Suppressor macrophage treated with lipopolysaccharide for 4 hours (primary cell): Measurements from ENCODE around the gene PRRT2.
"Not testable (repeated sequence)": the region's sequence is repeated elsewhere in the genome, so short reads cannot be mapped to it uniquely, and the experiment has no call there.

ENCODE experiments used
- DNase-seq: peaks from one replicate; pipeline ENCODE4 v3.0.0-alpha.2; 2020

The PRRT2 gene

DNA sequence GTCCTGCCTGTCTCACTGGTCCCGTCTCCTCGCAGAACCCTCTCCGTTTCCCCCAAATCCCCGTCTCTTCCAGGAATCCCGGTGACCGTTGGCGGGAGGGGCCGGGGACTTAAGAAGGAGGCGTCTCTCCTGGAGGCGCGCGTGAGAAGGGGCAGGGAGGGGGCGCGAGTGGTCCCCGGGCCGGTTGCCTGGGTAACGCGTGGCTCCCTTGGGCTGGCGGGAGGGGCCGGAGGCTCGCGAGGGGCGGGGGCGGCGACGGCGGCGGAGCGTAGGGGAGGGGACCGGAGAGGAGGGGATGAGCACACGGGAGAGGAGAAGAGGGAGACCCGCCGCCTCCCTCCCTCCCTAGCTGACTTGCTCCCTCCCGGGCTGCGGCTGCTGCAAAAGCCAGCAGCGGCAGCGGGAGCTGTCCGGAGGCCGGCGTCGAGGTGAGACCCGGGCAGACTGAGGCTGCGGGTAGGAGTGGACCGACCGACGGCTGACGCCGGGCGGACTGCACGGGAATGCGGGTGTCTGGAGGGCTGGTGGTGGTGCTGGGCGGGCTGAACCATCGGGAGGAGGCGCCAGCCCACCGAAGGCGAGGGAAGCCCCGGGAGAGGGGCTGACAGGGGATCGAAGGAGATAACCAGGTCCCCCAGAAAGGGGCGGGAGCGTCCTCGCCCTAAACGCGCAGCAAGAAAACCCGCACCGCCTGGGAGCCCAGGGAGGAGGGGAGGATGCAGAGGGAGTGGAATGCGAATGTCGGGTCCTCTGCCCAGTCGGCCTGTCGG lies at the start of gene PRRT2:
PRRT2 (plus strand) TSS at position 298 of the 770 bp plus-strand sequence. CDS start 862 bp downstream, outside the sequence.
- DNase-seq, result no peak

DNA sequence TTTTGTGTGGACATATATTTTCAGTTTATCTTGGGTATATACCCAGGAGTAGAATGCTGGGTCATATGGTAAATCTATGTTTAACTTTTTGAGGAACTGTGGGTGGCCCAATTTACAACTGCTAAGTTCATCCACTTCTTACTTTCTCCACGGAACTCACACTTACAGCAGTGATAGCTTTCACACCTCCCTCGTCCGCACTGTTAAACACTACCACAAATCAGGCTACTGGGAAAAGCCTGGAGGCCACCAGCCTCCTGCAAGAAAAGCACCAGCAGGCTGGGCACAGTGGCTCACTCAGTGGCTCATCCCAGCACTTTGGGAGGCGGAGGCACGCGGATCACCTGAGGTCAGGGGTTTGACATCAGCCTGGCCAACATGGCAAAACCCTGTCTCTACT lies 48.7 kb upstream of the PRRT2 start:
- DNase-seq, result no peak

DNA sequence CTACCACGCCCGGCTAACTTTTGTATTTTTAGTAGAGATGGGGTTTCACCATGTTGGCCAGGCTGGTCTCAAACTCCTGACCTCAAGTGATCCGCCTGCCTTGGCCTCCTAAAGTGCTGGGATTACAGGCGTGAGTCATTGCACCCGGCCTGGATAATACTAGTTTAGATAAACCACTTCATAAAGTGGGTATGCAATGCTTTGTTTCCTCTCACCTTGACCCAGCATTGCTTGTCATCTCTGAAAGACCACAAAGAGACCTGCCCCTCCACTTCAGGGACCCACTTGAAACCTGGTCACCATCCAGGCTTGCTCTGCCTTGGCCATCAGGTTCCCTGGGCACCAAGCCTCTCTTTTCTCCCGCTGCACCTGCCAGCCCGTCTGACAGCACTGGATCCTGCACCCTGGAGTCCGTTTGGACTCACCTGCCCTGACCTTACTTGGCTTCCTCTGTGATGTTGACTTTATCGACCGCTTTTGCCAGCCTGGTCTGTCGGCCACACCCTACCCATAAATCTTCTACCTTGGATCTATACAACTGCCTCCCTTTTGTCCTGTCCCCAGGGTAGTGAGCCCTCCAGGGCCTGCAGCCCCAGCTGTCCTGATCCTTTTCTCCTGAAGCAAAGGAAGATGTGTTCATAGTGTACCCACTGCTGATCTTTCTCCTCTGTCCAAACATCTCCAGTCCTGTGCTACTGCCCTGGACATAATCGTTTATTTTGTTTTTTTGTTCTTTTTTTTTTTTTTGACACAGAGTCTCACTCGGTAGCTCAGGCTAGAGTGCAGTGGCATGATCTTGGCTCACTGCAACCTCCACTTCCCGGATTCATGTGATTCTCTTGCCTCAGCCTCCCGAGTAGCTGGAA lies 46.6 kb upstream of the PRRT2 start:
- DNase-seq, result no peak

DNA sequence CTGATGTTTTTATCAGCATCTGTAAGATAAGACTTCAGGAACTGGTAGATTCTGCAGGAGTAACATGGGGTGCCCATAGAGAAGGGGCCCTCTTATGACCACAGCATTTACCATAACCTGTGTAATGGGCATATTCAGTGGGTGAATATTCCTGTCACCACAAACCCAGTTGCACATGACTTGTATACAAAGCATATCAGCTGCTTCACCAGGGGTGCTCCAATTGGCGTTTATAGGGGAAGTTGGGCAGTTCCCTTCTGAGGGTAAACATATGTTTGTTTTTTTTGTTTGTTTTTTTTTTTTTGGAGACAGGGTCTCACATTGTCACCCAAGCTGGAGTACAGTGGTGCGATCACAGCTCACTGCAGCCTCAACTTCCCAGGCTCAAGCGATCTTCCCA lies 45.4 kb upstream of the PRRT2 start:
- DNase-seq, result no peak

DNA sequence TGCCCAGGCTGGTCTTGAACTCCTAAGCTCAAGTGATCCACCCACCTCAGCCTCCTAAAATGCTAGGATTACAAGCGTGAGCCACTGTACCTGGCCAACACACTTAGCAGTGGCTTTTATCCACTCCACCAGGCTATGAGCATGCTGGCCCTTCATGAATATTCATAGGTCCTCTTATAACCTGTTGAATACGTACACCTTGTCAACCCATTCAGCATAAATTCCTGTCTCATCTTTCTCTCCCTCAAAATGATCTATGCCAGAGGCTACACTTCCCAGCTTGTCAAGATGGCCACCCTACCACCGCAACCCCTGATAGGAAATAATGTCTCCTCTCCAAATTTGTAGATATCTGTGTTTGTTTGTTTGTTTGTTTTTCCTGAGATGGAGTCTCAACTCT lies 44.9 kb upstream of the PRRT2 start:
- no peak for DNase-seq

DNA sequence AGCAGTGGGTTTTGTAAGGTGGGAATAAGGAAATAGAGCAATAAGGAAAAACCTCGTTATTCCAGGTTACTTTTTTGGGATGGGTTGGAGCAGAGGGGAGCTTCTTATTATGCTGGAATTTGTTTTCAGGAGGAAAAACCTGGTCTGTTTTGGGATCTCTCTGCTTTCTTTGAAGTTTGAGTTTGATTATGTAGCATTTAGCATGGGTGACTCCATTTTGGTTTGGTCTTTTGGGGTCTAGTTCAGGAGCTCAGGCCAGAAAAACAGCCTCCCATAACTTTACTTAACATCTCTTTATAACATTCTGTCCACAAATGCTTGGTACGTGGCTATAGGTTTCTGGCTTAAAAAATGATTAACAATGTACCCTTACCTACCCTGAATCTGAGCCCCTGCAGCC lies 42.5 kb upstream of the PRRT2 start:
- DNase-seq, result no peak

DNA sequence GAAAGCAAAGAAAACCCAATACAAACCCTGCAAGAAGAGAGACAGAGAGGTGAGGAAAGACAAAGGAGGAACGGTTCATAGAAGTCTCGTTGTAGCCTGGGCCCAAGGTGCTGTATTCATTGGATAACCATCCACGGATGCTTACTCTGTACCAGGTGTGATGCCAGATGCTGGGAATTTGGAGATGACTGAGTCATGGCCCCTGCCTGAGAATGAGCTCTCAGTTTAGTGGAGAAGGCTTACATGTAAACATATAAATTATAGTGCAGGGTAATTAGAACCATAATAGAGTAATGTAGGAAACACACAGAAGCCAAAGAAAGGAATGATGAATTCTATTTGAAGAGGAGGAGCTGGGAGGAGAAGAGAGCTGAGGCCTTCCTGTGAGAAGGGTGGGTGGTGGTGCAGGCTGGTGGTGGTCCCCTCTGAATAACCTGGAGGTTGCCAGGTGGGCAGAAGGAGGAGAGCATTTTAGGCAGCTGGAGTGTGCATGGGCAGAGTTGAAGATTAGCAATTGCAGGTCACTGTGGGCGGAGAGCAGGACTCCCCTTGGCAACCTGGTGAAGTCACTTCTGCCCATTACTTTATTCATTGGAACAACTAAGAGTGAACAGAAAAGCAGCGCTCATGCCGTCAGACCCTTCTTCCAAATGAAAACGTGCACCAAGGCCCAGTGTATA lies 41.6 kb upstream of the PRRT2 start:
- DNase-seq, result no peak

DNA sequence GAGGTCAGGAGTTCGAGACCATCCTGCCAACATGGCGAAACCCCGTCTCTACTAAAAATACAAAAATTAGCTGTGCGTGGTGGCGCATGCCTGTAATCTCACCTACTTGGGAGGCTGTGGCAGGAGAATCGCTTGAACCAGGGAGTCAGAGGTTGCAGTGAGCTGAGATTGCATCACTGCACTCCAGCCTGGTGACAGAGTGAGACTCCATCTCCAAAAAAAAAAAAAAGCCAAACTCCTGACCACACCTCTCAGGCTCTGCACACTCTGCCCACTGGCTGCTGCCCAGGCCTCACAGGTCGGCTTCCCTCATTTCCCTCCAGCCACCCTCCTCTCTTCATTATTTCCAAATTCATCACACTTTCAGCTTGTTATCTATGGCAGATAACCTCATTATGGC lies 39.7 kb upstream of the PRRT2 start:
- DNase-seq, result not testable (repeated sequence)

DNA sequence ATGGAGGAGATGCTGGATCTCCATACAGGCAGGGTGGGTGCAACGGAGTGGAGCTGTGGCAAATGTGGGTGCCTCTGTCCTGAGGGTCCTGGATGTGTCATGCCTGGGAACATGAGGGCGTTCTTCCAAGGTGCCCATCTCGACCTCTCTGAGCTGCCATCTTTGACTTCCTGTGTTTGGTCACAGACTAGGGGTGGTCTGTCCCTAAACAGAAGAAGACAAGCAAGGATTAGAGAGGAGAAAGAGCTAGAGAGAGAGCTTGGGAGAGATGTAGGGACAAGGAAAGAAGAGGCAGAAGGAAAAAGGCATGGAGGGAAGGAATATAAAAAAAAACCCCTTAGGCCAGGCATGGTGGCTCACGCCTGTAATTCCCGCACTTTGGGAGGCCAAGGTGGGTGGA lies 37.3 kb upstream of the PRRT2 start:
- DNase-seq, result no peak

DNA sequence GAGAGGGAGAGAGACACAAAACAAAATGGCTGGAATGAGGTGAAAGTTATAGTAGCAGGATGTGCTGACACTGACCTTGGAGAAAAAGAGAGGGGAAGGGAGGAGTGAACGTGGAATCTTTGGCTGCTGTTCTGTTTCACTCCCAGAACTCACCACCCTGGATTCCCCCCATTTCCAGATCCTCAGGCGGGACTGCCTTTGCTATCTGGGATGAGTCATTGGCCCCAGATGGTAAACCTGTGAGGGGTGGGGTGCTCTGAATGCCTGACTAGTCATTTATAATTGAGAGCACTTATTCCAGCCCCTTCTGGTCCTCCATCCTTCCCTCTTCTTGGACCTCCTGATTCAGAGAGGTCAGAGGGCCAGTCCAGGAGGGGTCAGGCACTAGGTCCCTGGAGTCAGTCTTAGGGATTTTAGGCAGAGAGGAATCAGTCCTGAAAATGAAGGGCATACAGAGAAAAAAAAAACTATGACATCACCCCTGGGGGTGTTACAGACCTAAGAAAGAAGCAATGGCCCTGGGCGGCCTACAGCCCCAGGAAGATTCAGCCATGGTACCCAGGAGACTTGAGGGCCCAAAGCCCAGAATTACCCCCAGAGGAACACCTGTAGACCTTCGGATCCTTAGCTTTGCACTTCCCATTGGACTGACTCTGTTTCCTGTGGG lies 36.1 kb upstream of the PRRT2 start:
- DNase-seq, result no peak

DNA sequence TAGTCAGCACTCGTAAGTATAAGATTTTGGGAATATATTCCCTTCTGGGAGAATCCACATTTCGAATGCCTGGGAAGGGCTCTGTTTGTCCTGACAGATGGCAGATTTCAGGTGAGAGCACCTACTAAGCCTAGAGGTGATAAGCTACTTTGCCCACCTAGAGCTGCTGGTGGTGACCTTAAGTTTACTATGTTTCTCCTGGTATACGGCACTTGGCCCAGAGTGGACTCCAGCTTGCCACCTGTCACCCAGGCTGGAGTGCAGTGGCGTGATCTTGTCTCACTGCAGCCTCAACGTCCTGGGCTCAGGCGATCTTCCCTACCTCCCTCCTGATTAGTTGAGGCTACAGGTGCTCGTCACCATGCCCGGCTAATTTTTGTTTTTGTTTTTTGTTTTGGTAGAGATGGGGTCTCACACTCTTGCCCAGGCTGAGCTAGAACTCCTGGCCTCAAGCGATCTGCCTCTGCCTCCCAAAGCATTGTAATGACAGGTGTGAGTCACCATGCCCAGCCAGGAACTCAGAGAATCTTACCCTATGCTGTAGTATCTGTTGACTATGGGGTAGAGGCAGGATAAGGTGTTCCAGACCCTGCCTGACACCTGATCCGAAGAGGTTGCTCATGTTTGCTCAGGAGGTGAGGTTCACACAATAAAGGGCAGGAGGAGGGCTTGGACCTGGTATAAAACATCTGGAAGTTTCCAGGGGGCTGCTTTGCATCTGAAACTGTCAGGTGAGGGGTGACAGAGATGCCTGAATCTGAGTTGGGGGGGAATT lies 34.2 kb upstream of the PRRT2 start, which contains the start of gene ZG16:
ZG16 (plus strand) TSS at position 681 of the 775 bp plus-strand sequence. CDS start 1,011 bp downstream, outside the sequence.
- DNase-seq, result no peak

DNA sequence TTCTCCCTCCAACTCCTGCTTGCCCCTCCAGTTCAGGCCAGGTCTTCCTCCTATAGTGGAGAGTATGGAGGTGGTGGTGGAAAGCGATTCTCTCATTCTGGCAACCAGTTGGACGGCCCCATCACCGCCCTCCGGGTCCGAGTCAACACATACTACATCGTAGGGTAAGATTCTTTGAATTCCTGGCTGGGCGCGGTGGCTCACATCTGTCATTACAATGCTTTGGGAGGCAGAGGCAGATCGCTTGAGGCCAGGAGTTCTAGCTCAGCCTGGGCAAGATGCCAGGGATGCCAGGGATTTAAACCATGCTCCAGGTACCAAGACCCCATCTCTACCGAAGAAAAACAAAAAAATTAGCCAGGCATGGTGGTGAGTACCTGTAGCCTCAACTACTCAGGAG lies 32.5 kb upstream of the PRRT2 start:
- DNase-seq, result no peak

DNA sequence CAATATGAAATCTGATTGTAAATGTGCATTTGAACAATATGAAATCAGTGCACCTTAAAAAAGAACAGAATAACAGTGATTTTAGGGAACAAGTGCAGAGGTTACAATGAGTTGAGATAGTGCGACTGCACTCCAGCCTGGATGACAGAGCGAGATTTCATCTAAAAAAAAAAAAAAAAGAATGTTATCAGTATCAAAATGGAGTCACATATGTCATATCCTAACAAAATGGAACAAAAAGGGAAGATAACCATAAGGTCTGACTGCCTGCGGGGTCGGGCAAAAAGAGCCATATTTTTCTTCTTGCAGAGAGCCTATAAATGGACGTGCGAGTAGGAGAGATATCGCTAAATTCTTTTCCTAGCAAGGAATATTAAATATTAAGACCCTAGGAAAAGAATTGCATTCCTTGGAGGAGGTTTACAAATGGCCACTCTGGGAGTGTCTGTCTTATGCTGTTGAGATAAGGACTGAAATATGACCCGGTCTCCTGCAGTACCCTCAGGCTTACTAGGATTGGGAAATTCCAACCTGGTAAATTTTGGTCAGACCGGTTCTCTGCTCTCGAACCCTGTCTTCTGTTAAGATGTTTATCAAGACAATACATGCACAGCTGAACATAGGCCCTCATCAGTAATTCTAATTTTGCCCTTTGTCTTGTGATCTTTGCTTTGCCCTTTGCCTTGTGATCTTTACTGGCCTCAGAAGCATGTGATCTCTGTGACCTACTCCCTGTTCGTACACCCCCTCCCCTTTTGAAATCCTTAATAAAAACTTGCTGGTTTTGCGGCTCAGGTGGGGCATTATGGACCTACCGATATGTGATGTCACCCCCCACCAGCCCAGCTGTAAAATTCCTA lies 28.7 kb upstream of the PRRT2 start:
- DNase-seq, result not testable (repeated sequence)

DNA sequence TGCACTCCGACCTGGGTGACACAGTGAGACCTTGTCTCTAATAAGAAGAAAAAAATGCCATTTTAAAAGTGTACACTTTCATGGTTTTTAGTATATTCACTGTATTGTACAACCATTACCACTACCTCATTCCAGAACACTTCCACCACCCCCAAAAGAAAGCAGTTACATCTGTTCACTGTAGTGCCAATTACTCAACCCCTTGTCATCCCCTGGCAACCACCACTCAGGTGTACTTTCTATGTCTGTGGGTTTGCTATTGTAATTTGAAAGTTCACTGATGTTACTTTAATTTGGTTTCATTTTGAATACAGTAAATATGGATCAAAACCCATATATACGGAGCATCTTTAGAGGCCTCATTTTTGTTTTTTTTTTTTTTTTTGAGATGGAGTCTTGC lies 27.8 kb upstream of the PRRT2 start:
- no peak for DNase-seq

DNA sequence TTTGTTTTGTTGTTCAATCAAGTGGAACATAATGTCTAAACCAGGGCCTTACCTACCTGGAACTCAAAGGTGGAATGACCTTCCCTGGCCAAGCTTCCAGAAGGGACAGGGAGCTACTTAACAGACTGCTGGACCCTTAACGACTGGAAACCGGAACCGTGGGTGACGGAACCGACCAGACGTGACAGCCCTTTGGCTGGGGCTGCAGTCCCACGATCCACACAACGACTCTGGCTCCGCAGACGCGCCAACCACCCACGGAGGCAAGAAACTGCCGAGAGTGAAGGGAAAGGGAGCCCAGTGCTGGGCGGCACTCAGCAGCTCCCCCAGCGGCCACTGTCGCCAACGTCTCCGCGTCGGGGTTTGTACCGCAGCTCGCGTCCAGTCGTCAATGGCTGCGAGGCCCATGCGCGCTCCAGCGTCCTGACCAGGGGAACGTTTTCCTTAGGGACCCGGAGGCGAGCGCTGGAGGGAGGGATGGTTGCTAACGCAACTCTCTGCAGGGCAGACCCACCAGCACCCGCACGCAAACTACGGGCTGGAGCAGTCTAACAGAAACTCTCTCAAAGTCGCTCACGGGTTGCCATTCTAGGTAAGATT lies 27.0 kb upstream of the PRRT2 start:
- peak; percentile 77 for DNase-seq

DNA sequence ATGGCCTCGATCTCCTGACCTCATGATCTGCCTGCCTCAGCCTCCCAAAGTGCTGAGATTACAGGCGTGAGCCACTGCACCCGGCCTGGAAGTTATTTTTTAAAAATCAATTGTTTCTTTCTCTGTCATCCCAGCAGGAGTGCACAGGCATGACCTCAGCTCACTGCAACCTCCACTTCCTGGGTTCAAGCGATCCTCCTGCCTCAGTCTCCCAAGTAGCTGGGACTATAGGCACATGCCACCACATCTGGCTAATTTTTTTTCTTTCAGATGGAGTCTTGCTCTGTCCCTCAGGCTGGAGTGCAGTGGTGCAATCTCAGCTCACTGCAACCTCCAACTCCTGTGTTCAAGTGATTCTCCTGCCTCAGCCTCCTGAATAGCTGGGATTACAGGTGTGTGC lies 24.8 kb upstream of the PRRT2 start:
- not testable (repeated sequence) for DNase-seq

DNA sequence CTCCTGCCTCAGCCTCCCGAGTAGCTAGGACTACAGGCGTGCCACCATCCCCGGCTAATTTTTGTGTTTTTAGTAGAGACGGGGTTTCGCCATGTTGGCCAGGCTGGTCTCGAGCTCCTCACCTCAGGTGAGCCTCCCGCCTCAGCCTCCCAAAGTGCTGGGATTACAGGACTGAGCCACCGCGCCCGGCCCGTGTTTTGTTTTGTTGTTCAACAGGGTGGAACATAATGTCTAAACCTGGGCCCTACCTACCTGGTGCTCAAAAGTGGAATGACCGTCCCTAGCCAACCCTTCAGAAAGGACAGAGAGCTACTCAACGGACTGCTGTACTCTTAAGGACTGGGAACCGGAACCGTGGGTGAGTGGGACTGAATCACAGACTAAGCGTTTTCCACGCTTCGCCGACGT lies 22.2 kb upstream of the PRRT2 start:
- DNase-seq, result no peak

DNA sequence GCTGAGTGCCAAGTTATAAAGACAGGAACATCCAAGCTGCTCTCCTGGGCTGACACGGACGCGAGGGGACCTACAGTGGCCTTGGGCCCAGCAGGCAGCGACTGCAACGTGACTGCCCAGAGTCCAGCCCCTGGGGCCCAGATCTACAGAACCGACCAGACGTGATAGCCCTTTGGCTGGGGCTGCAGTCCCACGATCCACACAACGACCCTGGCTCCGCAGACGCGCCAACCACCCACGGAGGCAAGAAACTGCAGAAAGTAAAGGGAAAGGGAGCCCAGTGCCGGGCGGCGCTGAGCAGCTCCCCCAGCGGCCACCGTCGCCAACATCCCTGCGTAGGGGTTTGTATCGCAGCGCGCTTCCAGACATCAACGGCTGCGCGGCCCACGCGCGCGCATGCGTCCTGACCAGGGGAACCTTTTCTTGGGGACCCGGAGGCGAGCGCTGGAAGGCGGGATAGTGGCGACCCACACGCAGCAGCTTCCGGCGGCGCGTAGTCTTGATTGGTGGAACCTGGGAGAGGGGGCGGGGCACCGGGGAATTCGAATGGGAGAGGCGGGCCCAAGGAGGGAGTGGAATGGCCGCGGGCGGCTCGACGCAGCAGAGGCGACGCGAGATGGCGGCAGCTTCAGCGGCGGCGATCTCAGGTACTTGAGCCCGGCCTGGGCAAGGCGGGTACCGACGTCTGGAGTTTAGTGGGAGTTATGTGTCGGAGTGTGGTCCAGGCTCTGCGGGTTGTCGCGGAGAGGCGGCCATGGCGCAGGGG lies 21.6 kb upstream of the PRRT2 start, which contains the start of gene KIF22:
KIF22 (plus strand) TSS at position 569 of the 766 bp plus-strand sequence; CDS start at position 578, 9 bp downstream.
- peak; percentile 100 for DNase-seq
